Brain microvascular endothelial cell (primary cell): ENCODE results near the gene KRT84.

Experiments used
- DNase-seq: peaks from one replicate; pipeline ENCODE4 v3.0.0-alpha.2; 2020
- H3K27ac ChIP-seq: fragments of 250-450 bp; sonication (Bioruptor Pico); 2 replicates; pipeline ENCODE4 v1.5.1; 2020; ENCODE audit warnings: mild to moderate bottlenecking, moderate library complexity
- H3K27me3 ChIP-seq: fragments of 250-450 bp; sonication (Bioruptor Pico); replicated peaks from 2 replicates; pipeline ENCODE4 v1.5.1; 2020; ENCODE audit warnings: mild to moderate bottlenecking
- H3K36me3 ChIP-seq: fragments of 250-450 bp; sonication (Bioruptor Pico); replicated peaks from 2 replicates; pipeline ENCODE4 v1.5.1; 2020; ENCODE audit warnings: mild to moderate bottlenecking
- H3K4me3 ChIP-seq: 2 replicates; pipeline ENCODE4 v1.5.1; 2011; ENCODE audit warnings: low read depth, mild to moderate bottlenecking, control low read depth, low read length, moderate library complexity
- in situ Hi-C: cut with HindIII; loops from 2 replicates; pipeline ENCODE4 v1.10.0; 2017; ENCODE audit warnings: low sequenced_read_pairs, low pct_ligation_motif_present
- TF ChIP-seq, protein P1 (sequence below): IDR thresholded peaks from 2 replicates; pipeline ENCODE4 v1.5.1; 2011; ENCODE audit warnings: low read depth, mild to moderate bottlenecking, moderate library complexity, low read length, control low read depth, inconsistent platforms; ENCODE audit errors: missing control alignments

Gene KRT84

GRCh38 chr12:52401926-52402325, 16.5 kb upstream of the KRT84 start:
- Histone ChIP-seq H3K27ac (no peak overlapping the region), H3K27me3 (no peaks in the 10 kb centered on the region), H3K36me3 (no peaks in the 10 kb centered on the region), H3K4me3 (no peak overlapping the region)
- TF ChIP-seq, protein P1, sequence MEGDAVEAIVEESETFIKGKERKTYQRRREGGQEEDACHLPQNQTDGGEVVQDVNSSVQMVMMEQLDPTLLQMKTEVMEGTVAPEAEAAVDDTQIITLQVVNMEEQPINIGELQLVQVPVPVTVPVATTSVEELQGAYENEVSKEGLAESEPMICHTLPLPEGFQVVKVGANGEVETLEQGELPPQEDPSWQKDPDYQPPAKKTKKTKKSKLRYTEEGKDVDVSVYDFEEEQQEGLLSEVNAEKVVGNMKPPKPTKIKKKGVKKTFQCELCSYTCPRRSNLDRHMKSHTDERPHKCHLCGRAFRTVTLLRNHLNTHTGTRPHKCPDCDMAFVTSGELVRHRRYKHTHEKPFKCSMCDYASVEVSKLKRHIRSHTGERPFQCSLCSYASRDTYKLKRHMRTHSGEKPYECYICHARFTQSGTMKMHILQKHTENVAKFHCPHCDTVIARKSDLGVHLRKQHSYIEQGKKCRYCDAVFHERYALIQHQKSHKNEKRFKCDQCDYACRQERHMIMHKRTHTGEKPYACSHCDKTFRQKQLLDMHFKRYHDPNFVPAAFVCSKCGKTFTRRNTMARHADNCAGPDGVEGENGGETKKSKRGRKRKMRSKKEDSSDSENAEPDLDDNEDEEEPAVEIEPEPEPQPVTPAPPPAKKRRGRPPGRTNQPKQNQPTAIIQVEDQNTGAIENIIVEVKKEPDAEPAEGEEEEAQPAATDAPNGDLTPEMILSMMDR, result no peak
- in situ Hi-C loops, result no loop called here
- no peak for DNase-seq

- Histone ChIP-seq H3K4me3 (no peak overlapping the region), H3K36me3 (no peaks in the 10 kb centered on the region), H3K27me3 (no peaks in the 10 kb centered on the region), H3K27ac (no peak overlapping the region)
- DNase-seq, result no peak
- TF ChIP-seq, protein P1, result no peak
- in situ Hi-C loops, result no loop called here
Observed at GRCh38 chr12:52401526-52401925, 16.1 kb upstream of the KRT84 start.

- H3K27me3 ChIP-seq, result no peaks in the 10 kb centered on the region
- DNase-seq, result no peak
- H3K4me3 ChIP-seq, result no peak overlapping the region
- no peaks in the 10 kb centered on the region for H3K36me3 ChIP-seq
- in situ Hi-C loops, result no loop called here
- H3K27ac ChIP-seq, result no peak overlapping the region
- TF ChIP-seq, protein P1, result no peak
Observed at GRCh38 chr12:52400906-52401305, 15.5 kb upstream of the KRT84 start.

GRCh38 chr12:52399756-52400155, 14.3 kb upstream of the KRT84 start:
- no peak for DNase-seq
- Histone ChIP-seq H3K36me3 (no peaks in the 10 kb centered on the region), H3K27ac (no peak overlapping the region), H3K27me3 (no peaks in the 10 kb centered on the region), H3K4me3 (no peak overlapping the region)
- TF ChIP-seq, protein P1, result no peak
- in situ Hi-C loops, result loop anchor here (25.0 kb wide), 1 partner anchor 463 kb away; no protein-coding TSS in a partner anchor

DNA sequence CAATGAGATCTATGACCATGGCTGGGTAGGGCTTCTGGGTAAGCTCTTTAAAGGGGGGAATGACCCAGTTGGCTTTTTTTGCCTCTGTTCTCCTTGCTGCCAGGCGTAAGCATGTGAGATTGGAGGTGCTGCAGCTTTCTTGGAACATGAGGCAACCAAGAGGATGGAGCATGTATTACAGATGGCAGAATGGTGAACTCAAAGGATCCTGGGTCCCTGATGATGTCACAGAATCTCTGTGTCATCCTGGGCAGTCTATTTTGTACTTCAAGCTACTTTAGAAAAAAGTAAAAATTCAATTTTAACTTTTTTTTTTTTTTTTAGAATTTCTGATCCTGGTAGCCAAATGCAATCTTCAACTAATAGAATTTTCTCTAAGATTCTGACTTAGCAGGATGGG, 12.7 kb upstream of the KRT84 start:
- Histone ChIP-seq H3K27me3 (no peaks in the 10 kb centered on the region), H3K27ac (no peak overlapping the region), H3K4me3 (no peak overlapping the region), H3K36me3 (no peaks in the 10 kb centered on the region)
- TF ChIP-seq, protein P1, result no peak
- in situ Hi-C loops, result loop anchor here (25.0 kb wide), 1 partner anchor 464 kb away; no protein-coding TSS in a partner anchor
- no peak for DNase-seq

DNA sequence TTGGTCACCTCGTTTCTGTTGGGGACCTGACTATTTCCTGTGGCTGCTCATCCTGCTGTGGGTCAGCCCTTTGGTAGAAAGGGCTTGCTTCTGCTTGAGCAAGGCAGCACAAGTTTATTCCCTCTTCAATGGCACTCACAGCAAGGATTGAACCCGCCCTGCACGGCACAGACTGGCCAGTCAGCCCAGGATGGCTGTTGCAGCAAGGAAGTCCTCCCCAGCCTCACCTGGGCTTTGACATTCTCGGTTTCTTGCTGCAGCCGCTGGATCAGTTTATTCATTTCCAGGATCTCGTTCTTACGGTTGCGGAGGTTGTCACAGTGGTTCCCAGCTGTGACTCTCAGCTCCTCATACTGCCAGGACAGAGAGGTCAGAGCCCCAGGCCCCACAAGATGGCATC, 11.2 kb upstream of the KRT84 start:
- H3K4me3 ChIP-seq, result no peak overlapping the region
- H3K36me3 ChIP-seq, result no peaks in the 10 kb centered on the region
- DNase-seq, result no peak
- TF ChIP-seq, protein P1, result no peak
- no peak overlapping the region for H3K27ac ChIP-seq
- in situ Hi-C loops, result loop anchor here (25.0 kb wide), 1 partner anchor 466 kb away; no protein-coding TSS in a partner anchor
- H3K27me3 ChIP-seq, result no peaks in the 10 kb centered on the region
